GM12873 (cell line): ENCODE results near the gene PAIP2B.

Experiments
- TF ChIP-seq, protein P1 (sequence below): IDR thresholded peaks from 2 replicates; pipeline ENCODE4 v1.5.1; 2012; ENCODE audit warnings: low read depth, mild to moderate bottlenecking, moderate library complexity, low read length, control low read depth; ENCODE audit not compliant: insufficient read depth; ENCODE audit errors: missing control alignments

Gene PAIP2B

GRCh38 chr2:71216501-71216900 is 10.4 kb downstream of the PAIP2B start:
- TF ChIP-seq, protein P1, sequence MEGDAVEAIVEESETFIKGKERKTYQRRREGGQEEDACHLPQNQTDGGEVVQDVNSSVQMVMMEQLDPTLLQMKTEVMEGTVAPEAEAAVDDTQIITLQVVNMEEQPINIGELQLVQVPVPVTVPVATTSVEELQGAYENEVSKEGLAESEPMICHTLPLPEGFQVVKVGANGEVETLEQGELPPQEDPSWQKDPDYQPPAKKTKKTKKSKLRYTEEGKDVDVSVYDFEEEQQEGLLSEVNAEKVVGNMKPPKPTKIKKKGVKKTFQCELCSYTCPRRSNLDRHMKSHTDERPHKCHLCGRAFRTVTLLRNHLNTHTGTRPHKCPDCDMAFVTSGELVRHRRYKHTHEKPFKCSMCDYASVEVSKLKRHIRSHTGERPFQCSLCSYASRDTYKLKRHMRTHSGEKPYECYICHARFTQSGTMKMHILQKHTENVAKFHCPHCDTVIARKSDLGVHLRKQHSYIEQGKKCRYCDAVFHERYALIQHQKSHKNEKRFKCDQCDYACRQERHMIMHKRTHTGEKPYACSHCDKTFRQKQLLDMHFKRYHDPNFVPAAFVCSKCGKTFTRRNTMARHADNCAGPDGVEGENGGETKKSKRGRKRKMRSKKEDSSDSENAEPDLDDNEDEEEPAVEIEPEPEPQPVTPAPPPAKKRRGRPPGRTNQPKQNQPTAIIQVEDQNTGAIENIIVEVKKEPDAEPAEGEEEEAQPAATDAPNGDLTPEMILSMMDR: no peak

GRCh38 chr2:71215447-71215846 is 11.5 kb downstream of the PAIP2B start:
- TF ChIP-seq, protein P1: no peak

GRCh38 chr2:71212336-71212735 is 14.6 kb downstream of the PAIP2B start:
- TF ChIP-seq, protein P1: no peak

GRCh38 chr2:71210292-71210691 is 16.6 kb downstream of the PAIP2B start:
- TF ChIP-seq, protein P1: no peak

- TF ChIP-seq, protein P1: no peak
These were observed 18.1 kb downstream of the PAIP2B start for GRCh38 chr2:71208756-71209155.

- TF ChIP-seq, protein P1: no peak
These were observed 19.3 kb downstream of the PAIP2B start for GRCh38 chr2:71207601-71208000.

GRCh38 chr2:71206271-71206670 is 20.6 kb downstream of the PAIP2B start:
- TF ChIP-seq, protein P1: no peak
